NCI-H82 (cell line): ENCODE results near the gene MERTK.
"Not testable (repeated sequence)": the region's sequence is repeated elsewhere in the genome, so short reads cannot be mapped to it uniquely, and the experiment has no call there.

ENCODE experiments used
- DNase-seq: peaks from one replicate; lab custom pipeline; 2025; lab: John Stamatoyannopoulos, UW

The MERTK gene

DNA sequence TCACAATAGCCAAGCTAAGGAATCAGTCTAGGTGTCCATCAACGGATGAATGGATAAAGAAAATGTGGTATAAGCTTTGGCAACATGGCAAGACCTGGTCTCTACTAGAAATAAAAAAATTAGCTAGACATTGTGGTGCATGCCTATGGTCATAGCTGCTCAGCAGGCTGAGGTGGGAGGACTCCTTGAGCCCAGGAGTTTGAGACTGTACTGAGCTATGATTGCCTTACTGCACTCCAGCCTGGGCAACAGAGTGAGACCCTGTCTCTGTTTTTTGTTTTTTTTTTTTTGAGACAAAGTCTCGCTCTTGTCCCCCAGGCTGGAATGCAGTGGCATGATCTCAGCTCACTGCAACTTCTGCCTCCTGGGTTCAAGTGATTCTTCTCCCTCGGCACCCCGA is 11.6 kb downstream of the MERTK start:
- DNase-seq = not testable (repeated sequence)

DNA sequence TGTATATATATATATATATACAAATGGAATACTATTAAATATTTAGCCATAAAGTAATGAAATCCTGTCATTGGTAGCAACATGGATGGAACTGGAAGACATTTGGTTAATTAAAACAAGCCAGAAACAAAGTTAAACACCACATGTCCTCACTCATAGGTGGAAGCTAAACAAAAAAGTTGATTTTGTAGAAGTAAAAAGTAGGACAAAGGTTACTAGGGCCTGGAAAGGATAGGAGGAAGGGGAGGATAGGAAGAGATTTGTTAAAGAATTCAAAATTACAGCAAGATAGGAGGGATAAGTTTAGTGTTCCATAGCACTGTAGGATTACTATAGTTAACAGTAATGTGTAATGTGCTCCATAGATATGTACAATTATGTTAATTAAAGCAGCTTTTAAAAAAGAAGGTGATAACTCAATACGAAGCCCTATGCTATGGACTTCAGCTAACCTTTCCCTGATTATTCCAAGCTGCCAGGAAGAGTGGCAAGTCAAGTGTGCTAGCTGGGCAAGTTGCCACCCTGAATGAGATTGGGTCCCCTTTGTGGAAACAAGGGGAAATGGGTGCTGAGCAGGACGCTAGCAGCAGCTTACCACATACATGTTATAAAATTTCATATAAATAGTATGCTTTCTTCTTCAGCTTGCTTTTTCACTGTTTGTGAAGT is 12.3 kb downstream of the MERTK start:
- no peak for DNase-seq

DNA sequence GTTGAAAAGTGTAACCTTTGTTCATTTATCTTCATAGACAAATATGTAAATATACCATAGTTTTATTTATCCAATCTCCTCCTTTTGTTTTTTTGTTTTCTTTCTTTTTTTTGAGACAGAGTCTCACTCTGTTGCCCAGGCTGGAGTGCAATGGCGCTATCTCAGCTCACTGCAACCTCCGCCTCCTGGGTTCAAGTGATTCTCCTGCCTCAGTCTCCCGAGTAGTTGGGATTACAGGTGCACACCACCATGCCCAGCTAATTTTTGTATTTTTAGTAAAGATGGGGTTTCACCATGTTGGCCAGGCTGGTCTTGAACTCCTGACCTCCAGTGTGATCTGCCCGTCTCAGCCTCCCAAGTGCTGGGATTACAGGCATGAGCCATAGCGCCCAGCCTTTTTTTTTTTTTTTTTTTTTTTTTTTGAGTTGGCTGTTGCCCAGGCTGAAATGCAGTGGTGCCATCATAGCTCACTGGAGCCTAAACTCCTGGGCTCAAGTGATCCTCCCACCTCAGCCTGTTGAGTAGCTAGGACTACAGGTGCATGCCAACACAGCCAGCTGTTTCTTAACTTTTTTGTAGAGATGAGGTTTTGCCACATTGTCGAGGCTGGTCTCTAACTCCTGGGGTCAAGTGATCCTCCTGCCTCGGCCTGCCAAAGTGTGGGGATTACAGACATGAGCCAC is 13.0 kb downstream of the MERTK start:
- not testable (repeated sequence) for DNase-seq

DNA sequence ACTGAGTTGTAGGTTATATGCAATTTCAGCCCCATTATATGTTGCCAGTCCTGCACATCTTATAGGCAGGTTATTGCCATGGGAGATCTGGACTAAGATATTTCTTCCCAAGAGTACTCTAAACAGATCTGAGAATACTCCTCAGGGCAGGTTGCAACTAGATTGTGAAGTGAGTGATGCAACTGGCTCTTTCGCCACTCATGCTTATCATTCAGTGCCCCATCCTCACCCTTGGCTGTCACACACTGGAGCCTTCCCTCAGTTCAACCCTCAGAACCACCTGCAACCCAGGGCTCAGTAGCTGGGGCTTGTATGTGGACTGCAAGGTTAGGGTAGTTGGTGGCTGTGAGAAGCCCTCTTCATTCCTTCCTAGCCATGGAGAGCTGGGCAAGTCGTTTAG is 14.1 kb downstream of the MERTK start:
- no peak for DNase-seq

DNA sequence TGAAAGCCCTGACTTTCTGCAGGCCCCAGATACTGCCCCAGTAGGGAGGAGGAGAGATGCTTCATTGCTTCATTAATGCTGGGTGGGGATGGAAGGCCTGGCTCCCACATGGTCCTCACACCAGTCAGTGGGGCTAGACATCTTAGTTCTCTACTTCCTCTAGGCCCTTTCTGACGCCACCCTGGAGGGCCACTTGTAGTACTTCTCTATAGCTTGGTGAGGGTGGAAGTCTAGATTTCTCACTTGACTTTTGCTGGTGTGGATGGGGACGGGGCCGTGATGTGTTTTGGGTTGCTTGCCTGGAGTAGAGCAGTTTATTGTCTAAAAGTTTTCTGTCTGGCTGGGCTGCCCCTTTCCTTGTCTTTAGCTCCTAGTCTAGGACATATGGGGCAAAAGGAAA is 18.7 kb downstream of the MERTK start:
- no peak for DNase-seq

DNA sequence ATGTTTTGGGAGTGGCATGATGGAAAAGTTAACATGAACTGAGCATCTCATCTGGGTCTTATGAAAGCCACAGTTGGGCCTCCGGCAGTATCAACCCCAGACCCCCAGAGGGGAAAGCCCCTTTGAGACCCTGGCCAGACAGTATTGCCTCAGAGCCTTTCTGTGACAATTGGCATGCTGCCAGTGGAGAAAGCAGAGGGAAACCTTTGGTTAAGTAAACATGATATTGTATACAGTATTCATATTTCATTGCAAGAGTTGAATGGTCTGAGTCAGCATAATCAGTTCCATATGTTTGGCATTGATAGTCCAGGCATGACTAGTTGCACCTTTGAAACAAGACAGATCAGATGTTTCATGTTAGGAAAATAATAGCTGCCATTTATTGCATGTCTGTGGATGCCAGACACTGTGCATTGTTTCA is 20.0 kb downstream of the MERTK start:
- no peak for DNase-seq

DNA sequence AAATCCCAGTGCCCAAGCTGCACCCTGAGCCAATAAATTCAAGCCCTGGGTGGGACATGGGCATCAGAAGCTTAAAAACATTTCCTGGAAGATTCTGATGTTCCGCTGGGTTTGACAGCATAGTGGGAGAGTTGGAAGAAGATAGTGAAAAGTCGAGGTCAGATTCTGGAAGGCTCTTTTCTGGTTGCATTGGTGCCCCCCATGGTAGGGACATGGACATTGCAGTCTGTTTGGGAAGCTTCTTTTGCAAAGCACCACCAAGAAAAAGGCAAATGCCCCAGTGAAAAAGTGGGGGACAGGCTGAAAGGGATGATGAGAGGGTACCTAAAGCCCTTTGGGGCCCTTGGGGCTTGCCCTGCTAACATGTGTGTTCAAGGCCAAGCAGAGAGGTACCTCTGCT is 21.0 kb downstream of the MERTK start:
- DNase-seq = no peak

DNA sequence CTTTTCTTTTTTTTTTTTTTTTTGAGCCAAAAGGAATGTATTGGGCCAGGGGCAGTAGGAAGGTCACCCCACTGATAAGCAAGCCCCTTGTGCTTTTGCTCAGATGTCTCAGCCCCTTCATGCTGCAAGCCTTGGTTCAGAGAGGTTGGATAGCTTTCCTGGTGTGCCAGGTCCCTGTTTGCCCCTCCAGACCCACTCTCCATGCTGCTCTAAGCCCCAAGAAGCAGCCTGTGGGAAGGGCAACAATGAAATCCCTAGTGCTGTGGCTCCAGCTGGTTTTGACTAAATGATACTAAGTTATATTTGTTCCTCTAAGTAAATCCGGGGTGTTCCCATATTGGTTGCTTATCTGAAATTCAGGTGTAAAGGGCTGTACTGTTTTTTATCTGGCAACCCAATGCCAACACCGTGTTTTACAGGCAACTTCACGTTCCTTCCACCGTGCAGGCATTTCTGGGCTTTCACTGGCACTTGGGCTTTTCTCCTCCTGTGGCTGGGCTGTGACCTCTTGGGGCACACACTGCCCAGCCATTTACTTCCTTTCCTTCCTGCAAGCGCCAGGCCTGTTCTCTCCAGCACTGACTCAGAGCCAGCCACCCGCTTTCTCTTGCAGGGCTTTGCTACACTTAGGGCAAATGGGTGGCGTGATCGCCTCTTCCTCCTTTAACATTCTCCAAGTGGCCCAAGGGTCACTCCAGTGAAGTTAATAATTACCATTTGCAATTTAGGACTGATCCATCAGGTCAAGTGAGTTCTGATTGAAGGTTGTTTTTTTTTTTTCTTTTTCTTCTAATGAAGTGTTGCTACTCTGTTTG is 21.6 kb downstream of the MERTK start:
- no peak for DNase-seq

DNA sequence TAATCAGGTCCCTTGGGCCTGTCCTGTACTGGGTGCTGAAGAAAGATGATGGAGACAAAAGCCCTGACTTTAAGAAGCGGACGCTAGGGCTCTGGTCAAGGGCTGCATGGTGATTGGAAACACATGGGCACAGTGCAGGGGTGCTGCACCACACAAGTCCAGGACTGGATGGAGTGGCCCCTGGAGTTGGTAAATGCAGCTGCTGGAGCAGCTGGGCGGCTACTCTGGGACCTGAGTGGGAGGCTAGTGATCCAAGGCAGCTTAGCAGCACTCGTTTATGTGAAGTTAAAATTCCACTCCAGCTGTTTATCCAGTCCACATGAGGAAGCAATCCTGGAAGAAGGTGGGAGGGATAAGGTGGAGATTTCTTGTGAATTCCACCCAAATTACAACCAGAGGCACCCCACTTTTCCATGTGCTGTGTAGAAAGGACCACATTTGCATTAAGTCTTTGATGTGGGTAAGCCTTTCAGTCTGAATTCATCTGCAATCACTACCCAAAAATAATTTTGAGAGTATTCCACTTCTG is 24.9 kb downstream of the MERTK start:
- DNase-seq = peak; percentile 18

DNA sequence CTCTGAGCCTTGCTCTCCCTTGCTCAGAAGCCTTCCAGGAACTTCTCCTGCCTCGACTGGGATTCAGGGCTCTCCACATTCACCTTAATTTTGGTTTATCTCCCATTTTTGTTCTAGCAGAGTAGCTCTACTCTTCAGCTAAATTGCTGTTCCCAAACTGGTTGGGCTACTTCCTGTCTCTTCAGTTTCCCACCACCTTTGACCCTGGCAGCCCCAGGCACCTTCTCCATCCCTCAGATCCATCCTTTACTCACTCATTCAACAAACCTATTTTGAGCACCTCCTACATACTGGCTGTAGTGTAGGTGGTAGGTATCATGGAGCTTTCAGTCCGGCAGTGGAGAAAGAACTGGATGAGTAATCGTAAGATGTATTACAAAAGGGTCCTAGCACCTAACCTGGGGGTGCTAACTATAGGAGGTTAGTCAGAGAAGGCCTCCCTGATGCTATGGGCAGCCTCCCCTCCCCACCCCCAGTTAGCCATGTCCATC is 26.3 kb downstream of the MERTK start:
- DNase-seq = no peak

DNA sequence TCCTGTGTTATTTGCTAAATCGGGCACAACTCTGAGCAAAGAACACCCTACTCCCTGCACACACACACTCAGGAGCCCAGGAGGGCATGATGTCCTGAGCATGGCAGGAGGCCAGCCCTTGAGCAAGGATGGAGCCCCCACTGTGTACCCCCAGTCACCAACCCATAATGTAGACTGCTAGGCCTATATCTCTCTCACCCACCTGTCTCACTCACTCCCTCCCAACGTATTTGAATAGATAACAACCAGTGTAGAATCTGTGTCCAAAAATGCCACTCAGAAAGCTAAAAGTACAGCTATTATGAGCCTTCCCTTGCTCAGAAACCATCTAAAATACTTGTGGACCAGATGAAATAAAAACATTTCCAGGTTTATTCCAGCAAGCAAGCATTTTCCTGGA is 29.3 kb downstream of the MERTK start:
- DNase-seq = no peak

DNA sequence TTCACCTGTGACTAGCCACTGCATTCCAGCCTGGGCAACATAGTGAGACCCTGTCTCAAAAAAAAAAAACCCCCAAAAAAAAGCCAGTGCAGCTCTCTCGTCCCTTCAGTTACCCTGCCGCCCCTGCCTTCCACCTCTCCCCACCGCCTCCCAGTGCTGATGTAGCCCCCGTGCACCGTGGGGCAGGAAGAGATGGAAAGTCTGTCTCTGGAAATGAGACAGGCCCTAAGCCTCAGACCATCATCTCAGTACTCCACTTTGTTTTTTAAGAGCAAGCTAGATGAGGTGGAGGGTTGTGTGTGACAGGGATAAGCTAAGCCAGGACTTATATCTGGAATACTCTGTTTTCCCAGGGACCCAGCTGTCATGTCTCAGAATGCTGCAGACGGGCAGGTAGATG is 32.0 kb downstream of the MERTK start:
- DNase-seq = peak; percentile 33

DNA sequence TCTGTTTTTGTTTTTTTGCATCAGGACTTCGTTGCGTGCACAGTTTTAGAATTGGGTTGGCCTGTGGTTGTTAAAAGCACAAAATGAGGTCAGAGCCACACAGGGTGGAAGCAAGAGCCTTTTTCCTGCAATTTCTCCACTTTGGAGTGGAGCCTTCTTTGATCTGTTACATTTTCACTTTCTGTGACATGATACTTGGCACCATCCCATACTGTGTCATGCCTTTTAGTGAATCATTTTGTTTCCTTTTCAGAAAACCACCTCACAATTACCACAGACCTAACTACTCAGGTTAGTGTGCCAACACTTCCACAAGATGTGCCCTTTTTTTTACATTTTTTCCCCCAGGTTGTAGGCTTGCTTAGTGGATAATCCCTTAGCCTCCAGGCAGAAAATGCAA is 32.5 kb downstream of the MERTK start:
- no peak for DNase-seq

DNA sequence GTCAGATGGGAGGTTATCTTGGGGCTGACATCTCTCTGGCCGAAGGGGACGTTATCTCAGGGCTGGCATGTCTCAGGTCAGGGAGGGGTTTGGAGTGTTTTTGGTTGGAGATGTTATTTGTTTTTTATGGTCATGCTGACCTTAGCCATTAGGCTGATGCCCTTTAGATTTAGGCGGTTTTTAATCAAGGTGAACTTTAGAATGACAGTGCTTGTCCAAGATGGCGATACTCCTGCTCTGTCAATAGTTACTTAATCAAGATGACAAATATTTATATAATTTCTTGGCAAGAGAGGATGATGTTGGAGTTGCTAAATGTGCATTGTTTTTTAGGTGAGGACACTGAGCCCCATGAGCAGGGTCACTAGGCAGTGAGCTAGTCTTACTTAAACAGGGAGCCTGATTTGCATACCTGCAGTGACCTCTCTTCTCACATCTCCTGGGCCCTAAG is 34.5 kb downstream of the MERTK start:
- no peak for DNase-seq

DNA sequence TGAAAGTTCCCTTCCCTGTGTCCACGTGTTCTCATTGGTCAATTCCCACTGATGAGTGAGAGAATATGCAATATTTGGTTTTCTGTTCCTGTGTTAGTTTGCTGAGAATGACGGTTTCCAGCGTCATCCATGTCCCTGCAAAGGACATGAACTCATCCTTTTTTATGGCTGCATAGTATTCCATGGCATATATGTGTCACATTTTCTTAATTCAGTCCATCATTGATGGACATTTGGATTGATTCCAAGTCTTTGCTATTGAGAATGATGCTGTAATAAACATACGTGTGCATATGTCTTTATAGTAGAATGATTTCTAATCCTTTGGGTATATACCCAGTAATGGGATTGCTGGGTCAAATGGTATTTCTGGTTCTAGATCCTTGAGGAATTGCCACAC is 35.5 kb downstream of the MERTK start:
- not testable (repeated sequence) for DNase-seq

DNA sequence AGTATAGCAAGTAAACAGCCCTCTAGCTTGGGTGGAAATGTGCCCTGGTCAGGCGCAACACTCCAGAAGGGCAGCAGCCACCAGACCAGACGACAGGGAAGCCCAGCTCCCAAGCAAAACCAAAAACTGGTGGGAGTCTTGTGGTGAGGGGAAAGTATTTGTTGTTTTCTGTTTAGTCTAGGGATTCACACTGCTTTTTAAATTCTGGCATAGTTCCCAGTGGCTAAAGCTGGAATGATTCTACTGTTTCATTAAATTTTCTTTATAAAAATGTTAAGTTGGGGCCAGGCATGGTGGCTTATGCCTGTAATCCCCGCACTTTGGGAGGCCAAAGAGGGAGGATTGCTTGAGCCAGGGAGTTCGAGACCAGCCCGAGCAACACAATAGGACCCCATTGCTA is 38.5 kb downstream of the MERTK start:
- no peak for DNase-seq

DNA sequence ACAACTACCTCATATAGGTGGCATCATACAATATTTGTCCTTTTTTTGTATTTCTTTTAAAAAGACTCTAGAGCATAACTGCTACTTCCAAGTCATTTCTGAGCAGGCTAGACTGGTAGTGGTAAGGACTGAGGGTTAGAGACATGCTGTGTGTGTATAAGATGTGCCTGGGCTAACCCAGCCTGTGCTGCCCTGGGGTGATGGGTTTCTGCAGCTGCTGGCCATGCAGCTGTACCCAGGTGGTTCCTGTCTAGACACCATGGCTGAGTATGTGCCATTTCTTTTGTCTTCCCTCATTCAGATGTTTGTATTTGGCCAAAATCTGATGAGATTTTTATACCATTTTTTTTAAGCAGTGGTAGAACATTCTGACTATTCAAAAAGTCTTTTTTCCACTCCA is 40.0 kb downstream of the MERTK start:
- DNase-seq = no peak

DNA sequence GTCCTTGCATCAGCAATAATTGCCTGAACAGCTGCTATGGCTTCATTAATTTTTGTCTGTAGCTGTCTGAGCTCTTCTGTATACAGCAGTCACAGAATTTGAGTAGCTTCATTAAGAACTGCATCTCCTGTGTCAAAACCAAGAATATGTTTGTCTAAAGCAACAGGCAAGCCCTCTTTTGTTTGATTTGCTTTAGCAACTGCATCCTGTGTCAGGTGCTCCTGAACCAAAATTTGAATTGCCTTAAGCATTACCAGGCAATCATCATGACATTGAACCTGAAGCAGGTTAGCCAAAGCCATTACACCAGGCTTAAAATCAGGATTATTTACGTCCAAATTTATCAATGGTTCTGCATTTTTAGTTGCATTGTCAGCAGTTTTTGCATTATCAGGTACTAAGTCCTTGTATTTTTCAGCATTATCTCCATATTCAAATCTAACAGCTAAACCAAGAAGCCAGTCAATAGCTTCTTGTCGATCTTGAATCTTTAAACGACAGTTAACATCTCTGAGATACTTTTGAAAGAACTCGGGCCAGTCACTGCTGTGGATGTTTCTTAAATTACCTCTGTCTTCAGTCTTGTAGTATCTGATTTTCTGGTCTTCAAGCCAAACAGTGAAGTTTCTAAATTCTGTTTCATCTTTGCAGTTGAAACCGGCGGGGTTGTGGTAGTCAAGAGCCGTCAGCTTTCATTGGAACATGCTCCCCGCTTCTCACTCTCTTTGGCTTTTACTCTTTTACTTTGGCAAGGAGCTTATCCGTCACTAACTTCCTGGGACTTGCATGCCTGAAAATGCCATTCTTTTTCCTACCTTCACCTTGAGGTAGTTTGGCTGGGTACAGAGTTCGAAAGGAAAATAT is 42.2 kb downstream of the MERTK start:
- no peak for DNase-seq

DNA sequence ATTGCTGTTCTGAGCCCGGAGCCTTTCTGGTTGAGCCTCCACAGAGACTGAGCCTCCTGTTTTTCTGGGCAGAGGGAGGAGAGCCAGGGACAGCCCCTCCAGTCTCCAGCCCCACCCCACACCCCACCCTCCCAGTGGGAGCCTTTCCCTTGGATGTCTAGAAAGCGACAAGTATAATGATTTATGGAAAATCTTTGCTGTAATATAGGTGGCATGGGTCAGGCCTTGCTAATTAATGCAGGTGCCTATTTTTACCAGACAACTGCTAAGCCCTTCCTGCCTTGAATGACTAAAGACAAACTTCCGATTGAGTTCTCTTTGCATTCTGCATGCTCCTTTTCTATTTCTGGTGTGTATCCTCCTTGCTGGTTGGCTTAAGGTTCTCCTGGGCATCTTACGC is 43.1 kb downstream of the MERTK start:
- no peak for DNase-seq

DNA sequence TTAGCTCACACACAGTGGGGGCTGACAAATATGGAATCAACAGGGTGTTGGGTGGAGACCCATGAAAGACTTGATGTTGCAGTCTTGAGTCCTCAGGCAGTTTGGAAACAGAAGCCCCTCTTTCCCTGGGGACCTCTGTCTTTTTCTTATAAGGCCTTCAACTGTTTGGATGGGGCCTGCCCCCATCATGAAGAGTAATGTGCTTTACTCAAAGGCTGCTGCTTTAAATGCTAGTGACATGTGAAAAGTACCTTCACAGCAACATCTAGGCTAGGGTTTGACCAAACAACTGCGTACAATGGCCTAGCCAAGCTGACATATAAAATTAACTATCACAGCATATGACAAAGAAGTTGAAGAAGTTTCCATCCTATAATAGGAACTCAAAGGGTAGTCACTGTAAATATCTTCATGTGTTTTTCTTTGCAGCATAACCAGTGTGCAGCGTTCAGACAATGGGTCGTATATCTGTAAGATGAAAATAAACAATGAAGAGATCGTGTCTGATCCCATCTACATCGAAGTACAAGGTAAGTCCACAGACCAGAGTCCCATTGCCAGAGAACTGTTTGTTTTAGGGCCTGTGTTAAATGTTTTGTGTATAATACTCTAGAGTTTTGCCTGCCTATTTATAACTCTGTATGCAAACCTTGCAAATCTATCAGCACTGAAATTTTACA is 46.3 kb downstream of the MERTK start:
- DNase-seq = peak; percentile 29
